A673 (cell line): ENCODE data around the gene LTBP4. TPM values are rescaled to one million over a fixed set of nuclear protein-coding genes. Genes with fewer than 3 reads are reported as not detected.

Source experiments
- BruUV-seq: library from RNA; stranded (reverse); fragments of 400-500 nt; replicated peaks from 2 replicates; lab custom pipeline; 2021; lab: Mats Ljungman, UMichigan
- CTCF ChIA-PET: fragments of 300-600 bp; sonication (Branson Sonifier 250); formaldehyde crosslinking; loops from one replicate; lab custom pipeline; 2022; ENCODE audit warnings: antibody characterized with exemption; lab: Charles Lee
- POLR2A ChIA-PET: fragments of 300-600 bp; sonication (Branson Sonifier 250); formaldehyde crosslinking; loops from one replicate; lab custom pipeline; 2022; ENCODE audit warnings: antibody characterized with exemption; ENCODE audit not compliant: low non-redundant PET; lab: Charles Lee
- DNase-seq: peaks from one replicate; pipeline ENCODE4 v3.0.0-alpha.2; 2015; ENCODE audit warnings: low spot score
- H3K27ac ChIP-seq: fragments of 200-600 bp; sonication (generic); 2 replicates; pipeline ENCODE4 v1.5.1; 2016; ENCODE audit warnings: mixed run types, low read depth, mild to moderate bottlenecking, mixed read lengths, antibody characterized with exemption, low read length; ENCODE audit not compliant: poor library complexity, severe bottlenecking
- H3K27me3 ChIP-seq: fragments of 200-600 bp; sonication (generic); replicated peaks from 2 replicates; pipeline ENCODE4 v1.6.1; 2017; ENCODE audit warnings: mixed run types, low read depth, mild to moderate bottlenecking, mixed read lengths, antibody characterized with exemption, low read length; ENCODE audit not compliant: insufficient read depth, poor library complexity
- H3K36me3 ChIP-seq: fragments of 200-600 bp; sonication (generic); 2 replicates; pipeline ENCODE4 v1.6.1; 2016; ENCODE audit warnings: mixed run types, mild to moderate bottlenecking, mixed read lengths, antibody characterized with exemption, low read length; ENCODE audit not compliant: insufficient read depth, poor library complexity, severe bottlenecking
- H3K4me1 ChIP-seq: fragments of 200-600 bp; sonication (generic); 2 replicates; pipeline ENCODE4 v1.6.1; 2017; ENCODE audit warnings: mixed run types, mild to moderate bottlenecking, mixed read lengths, antibody characterized with exemption, low read length; ENCODE audit not compliant: insufficient read depth, poor library complexity, severe bottlenecking
- H3K4me3 ChIP-seq: fragments of 200-600 bp; sonication (generic); 2 replicates; pipeline ENCODE4 v1.5.1; 2016; ENCODE audit warnings: low read depth, mixed run types, mild to moderate bottlenecking, mixed read lengths, low read length; ENCODE audit not compliant: poor library complexity, severe bottlenecking
- H3K9me3 ChIP-seq: fragments of 200-600 bp; sonication (generic); 2 replicates; pipeline ENCODE4 v1.6.1; 2016; ENCODE audit warnings: mixed run types, low read depth, mild to moderate bottlenecking, mixed read lengths, antibody characterized with exemption, low read length; ENCODE audit not compliant: poor library complexity, severe bottlenecking
- CTCF ChIP-seq: fragments of 300-800, 200-600 bp; sonication (generic); conservative IDR thresholded peaks from 2 replicates; pipeline ENCODE4 v1.5.1; 2017; ENCODE audit warnings: low read depth, mild to moderate bottlenecking, antibody characterized with exemption, low read length, moderate library complexity, mixed read lengths
- EZH2 ChIP-seq: fragments of 200-600 bp; sonication (generic); IDR thresholded peaks from 2 replicates; pipeline ENCODE4 v1.6.1; 2017; ENCODE audit warnings: borderline replicate concordance, low read depth, mild to moderate bottlenecking, mixed read lengths, antibody characterized with exemption, low read length; ENCODE audit not compliant: poor library complexity, severe bottlenecking
- intact Hi-C: fragments of 100-400 bp; cut with micrococcal nuclease; formaldehyde crosslinking; loops from one replicate; pipeline ENCODE4 v1.10.0; 2022; ENCODE audit not compliant: unreplicated experiment
- total RNA-seq: library from RNA; stranded (reverse); gene quantifications from 2 replicates; pipeline ENCODE4 v1.2.3, GENCODE V29; 2021

The LTBP4 gene
- total RNA-seq, 1 experiment from 2014 or later: 139 TPM

- TF ChIP-seq CTCF (no peak), EZH2 (no peak)
- no peak overlapping the region for H3K4me3 ChIP-seq
- H3K27ac ChIP-seq: no peak overlapping the region
- BruUV-seq: no TSS peak
- ChIA-PET CTCF (interaction anchor here (0.7 kb wide), 1 partner anchor 286 kb away, joined by 5 read pairs; no protein-coding TSS in a partner anchor), POLR2A (interaction anchor here (0.5 kb wide), 1 partner anchor 17 kb away, joined by 3 read pairs; the partner anchor contains the start of gene LTBP4)
- no peaks in the 10 kb centered on the region for H3K27me3 ChIP-seq
- intact Hi-C loops: no loop called here
- H3K36me3 ChIP-seq: peaks cover 63% of the 10 kb centered on the region
- no peak for DNase-seq
- H3K4me1 ChIP-seq: peaks cover 22% of the 10 kb centered on the region
- no peaks in the 10 kb centered on the region for H3K9me3 ChIP-seq
These were observed 16.8 kb downstream of the LTBP4 start for GRCh38 chr19:40617961-40618360.

- BruUV-seq: no TSS peak
- no peak for DNase-seq
- no peaks in the 10 kb centered on the region for H3K27me3 ChIP-seq
- no peak for TF ChIP-seq EZH2
- TF ChIP-seq CTCF: no peak
- no peak overlapping the region for H3K4me3 ChIP-seq
- POLR2A ChIA-PET: interaction anchor here (0.6 kb wide), 1 partner anchor 15 kb away, joined by 5 read pairs; no protein-coding TSS in a partner anchor
- peaks cover 25% of the 10 kb centered on the region for H3K4me1 ChIP-seq
- CTCF ChIA-PET: interaction anchor here (0.5 kb wide), 1 partner anchor 9 kb away, joined by 5 read pairs; no protein-coding TSS in a partner anchor
- no peaks in the 10 kb centered on the region for H3K9me3 ChIP-seq
- peaks cover 67% of the 10 kb centered on the region for H3K36me3 ChIP-seq
- intact Hi-C loops: no loop called here
- no peak overlapping the region for H3K27ac ChIP-seq
These were observed 18.4 kb downstream of the LTBP4 start for GRCh38 chr19:40619333-40620160.

- peaks cover 70% of the 10 kb centered on the region for H3K36me3 ChIP-seq
- no peak for TF ChIP-seq CTCF
- no peak for TF ChIP-seq EZH2
- no TSS peak for BruUV-seq
- POLR2A ChIA-PET: interaction anchor here (0.6 kb wide), 1 partner anchor 14 kb away, joined by 5 read pairs; no protein-coding TSS in a partner anchor
- intact Hi-C loops: no loop called here
- CTCF ChIA-PET: interaction anchor here (0.6 to 0.7 kb wide), 2 partner anchors 14 to 315 kb away, joined by 3 to 8 read pairs; no protein-coding TSS in a partner anchor
- H3K27ac ChIP-seq: no peak overlapping the region
- DNase-seq: no peak
- peaks cover 20% of the 10 kb centered on the region for H3K4me1 ChIP-seq
- H3K9me3 ChIP-seq: no peaks in the 10 kb centered on the region
- H3K4me3 ChIP-seq: no peak overlapping the region
- no peaks in the 10 kb centered on the region for H3K27me3 ChIP-seq
These were observed 19.0 kb downstream of the LTBP4 start for GRCh38 chr19:40620161-40620485.
